DMS53 treated with DMSO at 0.1 percent for 48 hours (cell line): ENCODE measurements around the gene SCAMP5.

Source experiments
- DNase-seq: peaks from one replicate; lab custom pipeline; 2025; ENCODE audit not compliant: unreplicated experiment; lab: John Stamatoyannopoulos, UW

SCAMP5 gene

GRCh38 chr15:75044258-75044878 is 49.0 kb downstream of the SCAMP5 start:
- DNase-seq = no peak

GRCh38 chr15:75045332-75046015 is 50.1 kb downstream of the SCAMP5 start:
- no peak for DNase-seq

GRCh38 chr15:75048394-75048793 is 53.0 kb downstream of the SCAMP5 start:
- no peak for DNase-seq

GRCh38 chr15:75049392-75049791 is 54.0 kb downstream of the SCAMP5 start:
- no peak for DNase-seq

GRCh38 chr15:75050283-75050682 is 54.9 kb downstream of the SCAMP5 start:
- no peak for DNase-seq

GRCh38 chr15:75051191-75051608 is 55.8 kb downstream of the SCAMP5 start:
- no peak for DNase-seq

- DNase-seq = no peak
These were observed 56.3 kb downstream of the SCAMP5 start for GRCh38 chr15:75051711-75052110.

GRCh38 chr15:75052972-75053747 is 57.8 kb downstream of the SCAMP5 start:
- no peak for DNase-seq

- DNase-seq = no peak
These were observed 58.4 kb downstream of the SCAMP5 start for GRCh38 chr15:75053748-75054125.

GRCh38 chr15:75054172-75054897 is 59.0 kb downstream of the SCAMP5 start:
- DNase-seq = no peak

GRCh38 chr15:75056036-75056435 is 60.7 kb downstream of the SCAMP5 start:
- no peak for DNase-seq

- DNase-seq = no peak
These were observed 63.0 kb downstream of the SCAMP5 start for GRCh38 chr15:75058127-75058905.

GRCh38 chr15:75059607-75060006 is 64.2 kb downstream of the SCAMP5 start:
- DNase-seq = no peak

- no peak for DNase-seq
These were observed 65.9 kb downstream of the SCAMP5 start for GRCh38 chr15:75061272-75061671.

GRCh38 chr15:75062706-75063105 is 67.3 kb downstream of the SCAMP5 start:
- DNase-seq = no peak

- DNase-seq = no peak
These were observed 68.0 kb downstream of the SCAMP5 start for GRCh38 chr15:75063338-75063737.

GRCh38 chr15:75063889-75064288 is 68.5 kb downstream of the SCAMP5 start:
- no peak for DNase-seq

- DNase-seq = no peak
These were observed 69.5 kb downstream of the SCAMP5 start for GRCh38 chr15:75064846-75065245.

GRCh38 chr15:75065467-75065850 is 70.1 kb downstream of the SCAMP5 start:
- DNase-seq = no peak

GRCh38 chr15:75065851-75066509 is 70.6 kb downstream of the SCAMP5 start:
- no peak for DNase-seq
